Activated CD8-positive, alpha-beta memory T cell treated with anti-CD3 and anti-CD28 coated beads, Interleukin-2, amount 50 U/mL, for 4 hours (primary cell): Measurements from ENCODE around the gene IQCE.
"Not testable (repeated sequence)": the region's sequence is repeated elsewhere in the genome, so short reads cannot be mapped to it uniquely, and the experiment has no call there.

Experiments used
- DNase-seq: peaks from one replicate; pipeline ENCODE4 v3.0.0-alpha.2; 2020

The IQCE gene

GRCh38 chr7:2604608-2605174 lies 45.9 kb downstream of the IQCE start:
- no peak for DNase-seq

- no peak for DNase-seq
These were observed 47.1 kb downstream of the IQCE start for GRCh38 chr7:2605608-2606538.

GRCh38 chr7:2606539-2606936 lies 47.8 kb downstream of the IQCE start:
- DNase-seq: no peak

- no peak for DNase-seq
These were observed 48.5 kb downstream of the IQCE start for GRCh38 chr7:2607122-2607922.

GRCh38 chr7:2607923-2608904 lies 49.4 kb downstream of the IQCE start:
- DNase-seq: no peak

GRCh38 chr7:2608921-2609411 lies 50.2 kb downstream of the IQCE start:
- DNase-seq: no peak

- not testable (repeated sequence) for DNase-seq
These were observed 50.9 kb downstream of the IQCE start for GRCh38 chr7:2609646-2610045.

- DNase-seq: no peak
These were observed 51.7 kb downstream of the IQCE start for GRCh38 chr7:2610466-2610865.

- no peak for DNase-seq
These were observed 52.1 kb downstream of the IQCE start for GRCh38 chr7:2610898-2611297.

GRCh38 chr7:2611401-2611800 lies 52.6 kb downstream of the IQCE start:
- DNase-seq: no peak

- no peak for DNase-seq
These were observed 53.1 kb downstream of the IQCE start for GRCh38 chr7:2611922-2612321.

- DNase-seq: no peak
These were observed 53.8 kb downstream of the IQCE start for GRCh38 chr7:2612445-2613097.

GRCh38 chr7:2613098-2613930 lies 54.5 kb downstream of the IQCE start:
- DNase-seq: no peak

- no peak for DNase-seq
These were observed 55.3 kb downstream of the IQCE start for GRCh38 chr7:2613931-2614600.

- DNase-seq: no peak
These were observed 56.0 kb downstream of the IQCE start for GRCh38 chr7:2614631-2615330.

GRCh38 chr7:2616387-2617324 lies 57.9 kb downstream of the IQCE start:
- DNase-seq: no peak

- DNase-seq: no peak
These were observed 58.6 kb downstream of the IQCE start for GRCh38 chr7:2617325-2617905.

- DNase-seq: no peak
These were observed 60.3 kb downstream of the IQCE start for GRCh38 chr7:2619116-2619515.
